ENCODE measurements around the gene TSPAN18.

- TF ChIP-seq CTCF (conservative IDR thresholded peaks at IDR 0.05; ENCODE audit: low read length) (no peak), EZH2phosphoT487 (IDR thresholded peaks at IDR 0.05; ENCODE audit: borderline replicate concordance, low read depth, low read length) (no peak)
These were observed 61.2 kb downstream of the TSPAN18 start for GRCh38 chr11:44787981-44788380.
